ENCODE data around the gene MTERF4. TPM values are rescaled to one million over a fixed set of nuclear protein-coding genes. Genes with fewer than 3 reads are reported as not detected.
A peak's percentile ranks its signal among the peaks of the same experiment; 100 is the strongest.
"Not testable (repeated sequence)": the region's sequence is repeated elsewhere in the genome, so short reads cannot be mapped to it uniquely, and the experiment has no call there.

MTERF4 gene
- total and polyA plus RNA-seq, 8 donors, result 3.2 to 85.7 (median 29.2) TPM

DNA sequence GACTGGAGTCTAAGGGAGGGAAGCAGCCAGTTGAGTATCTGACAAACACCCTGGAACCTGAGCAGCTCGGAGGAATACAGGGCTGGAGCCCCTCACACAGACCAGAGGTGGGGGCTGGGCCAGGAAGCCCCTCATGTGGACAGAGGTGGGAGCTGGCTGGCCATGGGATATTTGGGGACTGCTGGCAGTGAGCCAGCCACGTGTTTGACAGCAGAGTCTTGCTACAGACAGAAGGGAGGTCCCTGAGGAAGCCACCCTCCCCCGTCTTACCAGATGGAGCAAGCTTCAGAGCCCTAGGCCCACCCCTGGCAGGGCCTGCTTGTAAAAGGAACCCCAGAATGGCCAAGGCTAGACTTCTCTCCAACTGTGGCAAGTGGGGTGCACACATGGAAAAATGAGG, 3.6 kb upstream of the MTERF4 start:
- WGBS, 5 donors, result 42 to 64% (median 55%) methylated on average over 2 to 3 of the region's 3 CpGs
- Histone ChIP-seq H3K36me3 (peaks cover 0 to under 1% (median 0%) of the 10 kb centered on the region in 4 donors), H3K4me1 (peaks cover 8 to 26% (median 20%) of the 10 kb centered on the region in 4 donors), H3K9me3 (no peaks in the 10 kb centered on the region), H3K4me3 (no peak overlapping the region), H3K27ac (no peak overlapping the region), H3K27me3 (no peaks in the 10 kb centered on the region)
- intact Hi-C loops (cut with DNase I; ENCODE audit: low total_unique reads), result no loop called here
- no peak for TF ChIP-seq POLR2AphosphoS5 (IDR thresholded peaks at IDR 0.05)
- TF ChIP-seq, protein P1, sequence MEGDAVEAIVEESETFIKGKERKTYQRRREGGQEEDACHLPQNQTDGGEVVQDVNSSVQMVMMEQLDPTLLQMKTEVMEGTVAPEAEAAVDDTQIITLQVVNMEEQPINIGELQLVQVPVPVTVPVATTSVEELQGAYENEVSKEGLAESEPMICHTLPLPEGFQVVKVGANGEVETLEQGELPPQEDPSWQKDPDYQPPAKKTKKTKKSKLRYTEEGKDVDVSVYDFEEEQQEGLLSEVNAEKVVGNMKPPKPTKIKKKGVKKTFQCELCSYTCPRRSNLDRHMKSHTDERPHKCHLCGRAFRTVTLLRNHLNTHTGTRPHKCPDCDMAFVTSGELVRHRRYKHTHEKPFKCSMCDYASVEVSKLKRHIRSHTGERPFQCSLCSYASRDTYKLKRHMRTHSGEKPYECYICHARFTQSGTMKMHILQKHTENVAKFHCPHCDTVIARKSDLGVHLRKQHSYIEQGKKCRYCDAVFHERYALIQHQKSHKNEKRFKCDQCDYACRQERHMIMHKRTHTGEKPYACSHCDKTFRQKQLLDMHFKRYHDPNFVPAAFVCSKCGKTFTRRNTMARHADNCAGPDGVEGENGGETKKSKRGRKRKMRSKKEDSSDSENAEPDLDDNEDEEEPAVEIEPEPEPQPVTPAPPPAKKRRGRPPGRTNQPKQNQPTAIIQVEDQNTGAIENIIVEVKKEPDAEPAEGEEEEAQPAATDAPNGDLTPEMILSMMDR (IDR thresholded peaks at IDR 0.05), result no peak
- no peak for TF ChIP-seq POLR2A (IDR thresholded peaks at IDR 0.05)
- TF ChIP-seq EP300 (IDR thresholded peaks at IDR 0.05), result no peak
- DNase-seq, result no peak

- intact Hi-C loops (cut with DNase I; ENCODE audit: low total_unique reads); H3K9me3 ChIP-seq: not testable (repeated sequence)
These were observed 2.5 kb upstream of the MTERF4 start for GRCh38 chr2:241104611-241105010.

GRCh38 chr2:241103176-241103595, 1.1 kb upstream of the MTERF4 start:
- intact Hi-C loops (cut with DNase I; ENCODE audit: low total_unique reads), result no loop called here
- Histone ChIP-seq H3K4me1 (peaks cover 8 to 51% (median 34%) of the 10 kb centered on the region in 4 donors), H3K27me3 (no peaks in the 10 kb centered on the region), H3K9me3 (no peaks in the 10 kb centered on the region), H3K27ac (peak overlapping the region in 3 of 5 donors; percentile 89 to 91 (median 90)), H3K36me3 (peaks cover 7 to 24% (median 17%) of the 10 kb centered on the region in 4 donors), H3K4me3 (peak overlapping the region; percentile 83 to 92 (median 87))
- DNase-seq, result no peak
- WGBS, 5 donors, result 12 to 41% (median 23%) methylated on average over 5 of the region's 5 CpGs
- TF ChIP-seq POLR2AphosphoS5 (IDR thresholded peaks at IDR 0.05), result no peak
- no peak for TF ChIP-seq POLR2A (IDR thresholded peaks at IDR 0.05)
- TF ChIP-seq, protein P1 (IDR thresholded peaks at IDR 0.05), result no peak
- no peak for TF ChIP-seq EP300 (IDR thresholded peaks at IDR 0.05)

More at GRCh38 chr2:241104611-241105010, 2.5 kb upstream of the MTERF4 start:
- H3K4me1 ChIP-seq, result peaks cover 8 to 36% (median 27%) of the 10 kb centered on the region in 4 donors
- 93 to 97% (median 96%) methylated on average over 10 of the region's 10 CpGs for WGBS, 5 donors
- not testable (repeated sequence) for H3K4me3 ChIP-seq, H3K36me3 ChIP-seq, DNase-seq, H3K27ac ChIP-seq, H3K27me3 ChIP-seq

- Histone ChIP-seq H3K36me3 (peaks cover 21 to 63% (median 55%) of the 10 kb centered on the region in 4 donors), H3K4me1 (peaks cover 8 to 65% (median 39%) of the 10 kb centered on the region in 4 donors), H3K27me3 (no peaks in the 10 kb centered on the region), H3K9me3 (no peaks in the 10 kb centered on the region), H3K27ac (no peak overlapping the region), H3K4me3 (no peak overlapping the region)
- no peak for TF ChIP-seq POLR2A (IDR thresholded peaks at IDR 0.05)
- TF ChIP-seq EP300 (IDR thresholded peaks at IDR 0.05), result no peak
- TF ChIP-seq, protein P1 (IDR thresholded peaks at IDR 0.05), result no peak
- TF ChIP-seq POLR2AphosphoS5 (IDR thresholded peaks at IDR 0.05), result no peak
- intact Hi-C loops (cut with DNase I; ENCODE audit: low total_unique reads), result no loop called here
- DNase-seq, result no peak
- WGBS, 5 donors, result 89 to 97% (median 92%) methylated on average over 5 of the region's 5 CpGs
These were observed 2.8 kb downstream of the MTERF4 start for GRCh38 chr2:241099246-241099645.

DNA sequence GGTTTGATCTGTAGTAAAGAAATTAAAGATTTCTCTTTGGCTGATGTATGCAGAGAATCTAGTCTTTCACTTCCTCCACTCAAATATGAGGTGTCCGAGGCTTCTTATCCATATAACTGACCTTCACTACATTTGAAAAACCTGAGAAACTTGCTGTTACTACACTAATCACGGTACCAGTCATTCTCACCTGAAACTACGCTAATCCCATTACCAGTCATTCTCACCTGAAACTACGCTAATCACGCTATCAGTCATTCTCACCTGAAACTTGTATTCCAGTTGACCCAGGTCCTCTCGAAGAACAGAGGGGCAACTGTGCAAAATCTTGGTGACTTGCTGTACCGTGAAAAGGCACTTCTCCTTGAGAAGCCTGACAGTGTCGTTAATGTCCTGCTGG, 5.1 kb downstream of the MTERF4 start:
- intact Hi-C loops (cut with DNase I; ENCODE audit: low total_unique reads), result no loop called here
- peaks cover 28 to 85% (median 78%) of the 10 kb centered on the region in 4 donors for H3K36me3 ChIP-seq
- 82 to 90% (median 88%) methylated on average over 8 of the region's 8 CpGs for WGBS, 5 donors

More for the DNA sequence above, 5.1 kb downstream of the MTERF4 start:
- DNase-seq, result no peak
- H3K9me3 ChIP-seq, result no peaks in the 10 kb centered on the region
- no peak for TF ChIP-seq EP300 (IDR thresholded peaks at IDR 0.05)
- TF ChIP-seq, protein P1 (IDR thresholded peaks at IDR 0.05), result no peak
- TF ChIP-seq POLR2AphosphoS5 (IDR thresholded peaks at IDR 0.05), result no peak
- no peak for TF ChIP-seq POLR2A (IDR thresholded peaks at IDR 0.05)
- no peaks in the 10 kb centered on the region for H3K27me3 ChIP-seq
- H3K4me3 ChIP-seq, result no peak overlapping the region
- peaks cover 8 to 54% (median 27%) of the 10 kb centered on the region in 4 donors for H3K4me1 ChIP-seq
- no peak overlapping the region for H3K27ac ChIP-seq
